Stimulated activated CD4-positive, alpha-beta T cell treated with anti-CD3 and anti-CD28 coated beads, Interleukin-2, amount 100 ng/mL, for 24 hours (primary cell): ENCODE results near the gene UST.
"Not testable (repeated sequence)": the region's sequence is repeated elsewhere in the genome, so short reads cannot be mapped to it uniquely, and the experiment has no call there.

ENCODE experiments used
- DNase-seq, 2 donors: peaks; one replicate each; pipeline ENCODE4 v3.0.0-alpha.2; 2020

The UST gene

GRCh38 chr6:148983101-148983761 is 236.4 kb downstream of the UST start:
- DNase-seq, result no peak

- DNase-seq, result no peak
Observed at GRCh38 chr6:148983966-148984365, 237.1 kb downstream of the UST start.

DNA sequence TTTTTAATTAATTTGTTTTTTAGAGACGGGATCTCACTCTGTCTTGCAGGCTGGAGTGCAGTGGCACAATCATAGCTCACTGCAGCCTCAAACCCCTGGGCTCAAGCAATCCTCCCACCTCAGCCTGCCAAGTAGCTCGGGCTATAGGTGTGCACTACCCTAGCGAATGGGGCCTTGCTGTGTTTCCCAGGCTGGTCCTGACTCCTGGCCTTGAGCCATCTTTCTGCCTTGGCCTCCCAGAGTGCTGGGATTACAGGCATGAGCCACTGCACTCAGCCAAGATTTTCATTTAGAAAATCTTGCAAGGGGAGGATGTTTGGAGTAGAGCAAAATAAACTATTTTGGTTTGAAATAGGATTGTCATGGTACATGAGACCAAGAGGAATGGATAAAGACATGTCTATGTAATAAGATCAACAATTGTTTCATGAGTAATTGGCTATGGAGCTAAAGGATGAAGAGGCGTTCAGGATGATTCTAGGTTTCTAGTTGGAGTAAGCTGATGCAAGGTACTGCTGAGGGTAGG is 237.8 kb downstream of the UST start:
- DNase-seq, result no peak

DNA sequence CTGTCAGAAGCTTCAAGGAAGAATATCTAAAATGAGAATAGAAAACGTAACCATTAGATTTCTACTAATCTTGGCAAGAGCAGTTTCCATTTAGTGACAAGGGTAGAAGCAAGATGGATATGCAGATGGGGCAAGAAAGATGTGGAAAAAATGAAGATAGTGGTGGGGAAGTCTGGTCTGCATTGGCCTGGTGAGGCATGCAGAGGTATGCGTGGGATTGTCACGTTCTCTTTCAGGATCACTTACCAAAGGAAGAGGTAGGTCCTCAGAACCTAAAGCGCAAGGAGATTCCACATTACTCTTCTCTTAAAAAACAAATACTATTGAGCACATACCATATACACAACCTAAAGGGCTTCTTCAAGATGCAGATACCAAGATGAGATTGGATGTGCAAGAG is 238.7 kb downstream of the UST start:
- DNase-seq, result no peak

DNA sequence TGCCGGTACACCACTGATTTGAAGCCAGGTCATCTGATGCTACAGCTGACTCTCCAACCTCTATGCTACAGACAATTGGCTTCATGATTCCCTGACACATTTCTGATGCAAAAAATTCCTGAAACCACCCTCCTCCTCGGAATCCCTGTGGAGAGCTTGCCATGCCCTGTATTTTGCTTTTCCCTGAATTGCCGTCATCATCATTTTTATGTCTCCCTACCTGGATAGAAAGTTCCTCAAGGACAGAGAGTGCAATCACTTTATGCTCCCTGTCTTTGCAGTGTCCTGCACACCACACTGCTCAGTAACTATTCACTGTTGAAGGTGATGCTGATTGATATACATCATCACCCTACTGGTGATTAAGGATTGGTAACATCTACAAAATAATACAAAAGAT is 239.8 kb downstream of the UST start:
- no peak for DNase-seq

DNA sequence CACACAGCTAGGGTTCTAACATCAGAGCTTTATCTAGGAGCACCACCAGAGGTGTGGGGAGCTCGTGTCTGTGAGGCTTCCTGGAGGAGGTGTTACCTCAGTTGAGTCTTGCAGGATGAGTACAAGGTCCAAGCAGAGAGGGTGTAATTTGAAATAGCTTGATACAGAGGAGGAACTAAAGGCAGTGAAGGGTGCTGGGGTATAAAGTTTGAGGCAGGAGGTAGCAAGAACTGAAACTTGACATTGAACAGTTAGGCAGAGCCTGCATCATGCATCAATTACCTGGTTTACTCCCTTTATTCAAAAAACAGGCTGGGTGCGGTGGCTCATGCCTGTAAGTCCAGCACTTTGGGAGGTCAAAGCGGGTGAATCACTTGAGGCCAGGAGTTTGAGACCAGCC is 241.2 kb downstream of the UST start:
- no peak for DNase-seq

GRCh38 chr6:148989585-148989984 is 242.8 kb downstream of the UST start:
- DNase-seq, result no peak

DNA sequence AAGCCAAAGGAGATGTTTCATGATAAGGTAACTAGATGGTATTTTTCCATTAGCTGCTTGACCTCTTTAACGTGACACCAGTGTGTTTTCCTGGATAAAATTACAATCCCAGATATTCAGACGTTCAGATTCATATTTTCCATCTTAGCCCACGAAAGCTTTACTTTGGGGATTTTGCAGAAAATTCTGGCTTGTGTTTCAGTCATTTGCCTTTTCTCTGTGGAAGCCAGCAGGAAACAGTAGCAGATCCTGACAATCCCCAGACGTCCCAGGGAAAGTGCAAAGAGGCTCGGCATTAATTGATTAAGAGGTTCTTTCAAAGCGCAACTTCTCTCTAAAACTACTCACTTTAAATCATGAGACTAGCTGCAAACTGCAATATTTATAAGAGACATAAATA is 243.6 kb downstream of the UST start:
- no peak for DNase-seq

DNA sequence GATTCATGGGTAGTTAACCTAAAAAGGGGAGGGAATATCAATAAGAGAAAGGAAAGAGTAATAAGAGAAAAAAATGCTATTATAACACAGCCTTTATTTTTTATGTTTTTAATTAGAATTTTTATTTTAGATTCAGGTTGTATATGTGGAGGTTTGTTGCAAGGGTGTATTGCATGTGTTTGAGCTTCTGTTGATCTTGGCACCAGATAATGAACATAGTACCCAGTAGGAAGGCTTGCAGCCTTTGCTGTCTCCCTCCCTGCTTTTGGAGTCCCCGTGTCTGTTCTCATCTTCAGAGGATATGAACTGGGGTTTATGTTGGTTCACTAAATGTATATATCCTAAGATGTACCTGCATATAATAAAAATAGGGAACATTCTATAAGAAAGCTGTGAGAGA is 250.0 kb downstream of the UST start:
- no peak for DNase-seq

DNA sequence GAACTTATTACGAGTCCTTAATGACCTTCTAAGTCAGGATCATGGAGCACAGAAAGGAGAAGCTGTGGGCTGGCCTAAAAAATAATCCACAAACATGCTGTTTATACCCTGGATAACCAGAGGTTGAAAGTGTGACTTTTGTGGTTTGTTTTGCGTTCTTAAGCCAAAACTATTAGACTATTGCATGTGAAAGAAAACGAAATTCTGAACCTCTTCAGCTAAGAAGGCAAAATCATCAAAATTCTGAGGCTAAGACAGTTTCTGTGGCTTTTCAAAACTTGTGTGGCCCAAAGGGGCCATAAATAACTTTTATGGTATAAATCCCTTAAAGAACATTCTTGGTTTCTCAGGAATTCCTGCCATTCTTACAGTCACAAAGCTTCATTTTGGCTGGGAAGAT is 251.0 kb downstream of the UST start:
- no peak for DNase-seq

- DNase-seq, result no peak
Observed at GRCh38 chr6:148998704-148999103, 251.9 kb downstream of the UST start.

DNA sequence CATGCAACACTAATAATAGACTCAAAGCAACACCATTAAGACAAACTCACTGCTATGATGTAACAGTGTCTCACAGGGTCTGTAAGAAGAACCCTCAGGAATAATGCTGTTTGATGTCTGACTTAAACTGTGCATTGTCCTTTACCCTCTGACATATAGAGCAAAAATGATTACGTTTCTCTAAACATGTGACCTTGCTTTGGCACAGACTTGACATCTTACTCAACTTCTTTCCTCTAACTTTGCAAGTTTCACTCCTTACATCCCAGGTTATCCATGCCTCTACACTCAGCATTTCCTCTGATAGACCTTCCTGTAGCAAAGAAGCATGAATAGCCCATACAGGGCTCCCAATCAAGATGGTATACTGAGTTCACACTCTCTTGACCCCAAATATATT is 252.7 kb downstream of the UST start:
- no peak for DNase-seq

DNA sequence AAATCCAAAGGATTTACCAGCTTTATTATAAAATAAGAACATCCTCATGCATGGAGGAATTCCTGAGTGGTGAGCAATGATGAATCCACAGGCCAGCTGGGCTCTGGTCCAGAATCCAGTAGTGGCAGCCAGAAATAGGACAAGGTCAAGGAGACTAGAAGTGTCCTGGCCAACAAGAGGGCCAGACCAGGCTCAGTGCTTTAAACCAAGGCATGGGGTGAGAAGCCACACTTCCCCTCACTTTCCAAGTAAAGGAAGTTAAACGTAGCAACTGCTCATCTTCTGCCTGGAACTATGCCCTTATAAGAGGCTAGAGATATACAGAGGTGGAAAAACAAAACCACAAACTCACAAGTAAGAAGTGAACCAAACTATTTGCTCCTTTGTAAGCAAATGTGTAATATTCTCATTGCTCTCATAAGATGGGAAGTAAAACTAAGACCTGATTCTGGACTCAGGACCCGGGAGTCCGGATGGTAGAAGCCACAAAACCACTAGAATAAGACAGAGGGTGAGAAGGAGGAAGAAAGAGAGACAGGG is 253.2 kb downstream of the UST start:
- no peak for DNase-seq

DNA sequence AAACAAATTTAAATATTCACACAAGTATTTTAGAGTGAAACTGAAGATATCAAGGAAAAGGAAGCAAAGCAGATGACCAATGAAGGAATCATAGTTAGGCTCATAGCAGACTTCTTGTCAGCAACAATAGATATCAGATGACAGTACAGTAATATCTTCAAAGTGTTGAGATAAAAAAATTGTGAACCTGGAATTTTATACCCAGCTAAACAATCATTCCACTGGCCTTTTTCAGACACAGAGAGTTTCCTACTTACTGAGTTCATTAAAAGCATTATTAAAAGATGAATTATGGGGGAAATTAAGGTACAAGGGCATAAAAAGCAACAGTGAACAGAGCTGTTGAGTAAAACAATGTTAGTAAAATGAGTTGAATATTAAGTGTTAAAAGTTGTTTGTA is 254.6 kb downstream of the UST start:
- no peak for DNase-seq

- DNase-seq, result no peak
Observed at GRCh38 chr6:149003560-149003959, 256.7 kb downstream of the UST start.

DNA sequence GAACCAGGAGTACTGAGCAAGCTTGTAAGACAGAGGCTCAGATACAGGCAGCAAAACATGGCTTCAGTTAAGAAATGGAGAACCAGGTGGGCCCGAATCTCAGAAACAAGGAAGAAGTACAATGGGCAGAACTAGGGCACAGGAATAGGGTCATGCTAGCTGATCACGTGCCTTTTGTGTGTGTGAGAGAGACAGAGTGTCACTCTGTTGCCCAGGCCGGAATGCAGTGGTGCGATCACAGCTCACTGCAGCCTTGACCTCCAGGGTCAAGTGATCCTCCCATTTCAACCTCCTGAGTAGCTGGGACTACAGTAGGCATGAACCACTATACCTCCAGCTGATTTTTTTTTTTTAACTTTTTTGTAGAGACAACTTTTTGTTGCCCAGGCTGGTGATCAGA is 257.8 kb downstream of the UST start:
- no peak for DNase-seq

GRCh38 chr6:149006236-149006635 is 259.4 kb downstream of the UST start:
- DNase-seq, result not testable (repeated sequence)

GRCh38 chr6:149006671-149007070 is 259.8 kb downstream of the UST start:
- no peak for DNase-seq

GRCh38 chr6:149007846-149008245 is 261.0 kb downstream of the UST start:
- no peak for DNase-seq

GRCh38 chr6:149008741-149009140 is 261.9 kb downstream of the UST start:
- DNase-seq, result no peak

GRCh38 chr6:149012040-149012545 is 265.3 kb downstream of the UST start:
- no peak for DNase-seq

DNA sequence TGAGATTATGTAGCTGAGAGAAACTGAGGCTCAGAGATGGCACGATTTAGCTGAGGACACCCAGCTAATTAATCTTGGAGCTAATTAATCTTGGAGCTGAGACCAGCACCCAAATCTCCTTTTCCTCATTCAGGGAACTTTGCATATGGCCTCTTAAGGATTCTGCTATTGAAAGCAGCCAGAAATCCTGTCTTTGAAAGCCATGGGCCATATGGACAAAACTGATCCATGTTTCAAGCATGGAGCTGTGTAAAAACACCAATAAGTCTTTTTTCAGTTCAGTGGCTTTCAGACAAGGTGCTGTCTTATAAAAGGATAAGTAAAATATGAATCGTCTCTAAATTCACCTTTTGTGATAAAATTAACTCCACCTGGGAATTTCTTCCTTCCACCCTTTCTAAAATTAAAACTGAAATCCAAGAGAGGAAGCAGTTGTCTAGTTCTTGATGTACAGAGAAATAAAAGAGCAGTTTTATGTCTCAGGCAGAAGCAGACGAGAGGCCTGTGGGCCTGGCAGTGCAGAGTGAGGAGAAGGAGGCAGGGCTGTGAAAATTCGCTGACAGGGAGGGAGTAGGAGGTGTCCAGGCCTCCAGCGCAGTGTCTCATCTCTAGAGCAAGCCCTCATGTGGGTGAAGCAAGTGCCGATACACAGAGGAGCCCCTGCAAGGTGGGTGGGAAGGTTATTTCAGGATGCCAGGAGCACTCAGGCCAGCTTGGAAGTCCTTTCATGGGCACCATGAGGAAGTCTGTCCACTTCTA is 266.9 kb downstream of the UST start:
- no peak for DNase-seq

GRCh38 chr6:149014631-149015534 is 268.1 kb downstream of the UST start:
- no peak for DNase-seq
